Posterior vena cava (tissue), 2 donors: Measurements from ENCODE around the gene KRTAP12-4. TPM values are rescaled to one million over a fixed set of nuclear protein-coding genes. Genes with fewer than 3 reads are reported as not detected.
"Not testable (repeated sequence)": the region's sequence is repeated elsewhere in the genome, so short reads cannot be mapped to it uniquely, and the experiment has no call there.

Source experiments
- DNase-seq: peaks from one replicate; pipeline ENCODE4 v3.0.0-alpha.2; 2020; ENCODE audit warnings: low spot score
- intact Hi-C, 2 donors: fragments of 100-400 bp; cut with DNase I; formaldehyde crosslinking; loops; one replicate each; pipeline versions ENCODE4 v1.14.1 to v1.14.2; 2022 to 2023
- total RNA-seq, 2 donors: library from RNA; stranded (reverse); fragmentation: NEBNext Ultra II Directional; extraction: Animal tissue kit (Norgen Biotek cat#: 25700); gene quantifications; one replicate each; pipeline ENCODE4 v1.2.1, GENCODE V29; 2021
- donor health status: DM: yes; HTN: yes; CAD: no.
- donor health status: DM: yes; HTN: yes; CAD: no.

The KRTAP12-4 gene
- total RNA-seq, 2 donors from 2014 or later, result not detected

DNA sequence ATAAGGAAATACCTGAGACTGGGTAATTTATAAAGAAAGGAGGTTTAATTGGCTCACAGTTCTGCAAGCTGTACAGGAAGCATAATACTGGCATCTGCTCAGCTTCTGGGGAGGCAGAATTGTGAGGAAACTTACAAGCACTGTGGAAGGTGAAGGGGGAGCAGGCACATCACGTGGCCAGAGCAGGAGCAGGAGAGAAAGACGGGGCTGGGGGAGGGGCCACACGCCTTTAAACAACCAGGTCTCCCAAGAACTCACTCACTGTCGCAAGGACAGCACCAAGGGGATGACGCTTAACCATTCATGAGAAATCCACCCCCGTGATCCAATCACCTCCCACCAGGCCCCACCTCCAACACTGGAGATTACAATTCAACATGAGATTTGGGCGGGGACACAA is 7.1 kb upstream of the KRTAP12-4 start:
- not testable (repeated sequence) for DNase-seq

DNA sequence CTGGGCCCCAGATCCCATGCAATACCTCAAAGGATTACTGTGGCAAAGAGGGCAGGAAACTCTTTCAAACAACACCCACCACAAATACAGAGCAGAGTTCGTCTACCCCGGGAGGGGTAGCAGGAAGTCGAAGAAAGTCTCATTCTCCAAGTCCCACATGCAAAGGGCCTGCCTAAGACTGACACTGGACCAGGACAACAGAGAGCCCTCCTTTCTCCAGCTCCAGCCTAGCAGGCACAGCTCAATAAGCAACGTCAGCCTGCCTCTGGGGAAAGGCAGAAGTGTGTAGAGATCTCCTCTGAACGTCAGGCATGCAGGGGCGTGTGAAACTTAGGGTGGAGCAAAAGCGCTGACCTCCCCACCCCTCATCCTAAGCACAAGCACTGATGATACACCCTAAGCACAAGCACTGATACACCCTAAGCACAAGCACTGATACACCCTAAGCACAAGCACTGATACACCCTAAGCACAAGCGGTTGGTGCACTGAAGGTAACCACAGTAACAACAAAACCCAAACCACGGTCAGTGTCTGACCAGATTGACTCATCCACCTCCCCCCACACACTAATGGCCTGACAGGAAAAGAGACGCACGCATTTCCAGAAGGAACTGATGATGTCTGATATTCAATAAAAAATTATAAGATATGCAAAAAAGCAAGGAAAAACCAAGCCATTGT is 4.6 kb upstream of the KRTAP12-4 start:
- intact Hi-C loops, result no loop called here
- no peak for DNase-seq

More for the DNA sequence above, 7.1 kb upstream of the KRTAP12-4 start:
- intact Hi-C loops, result not testable (repeated sequence)

DNA sequence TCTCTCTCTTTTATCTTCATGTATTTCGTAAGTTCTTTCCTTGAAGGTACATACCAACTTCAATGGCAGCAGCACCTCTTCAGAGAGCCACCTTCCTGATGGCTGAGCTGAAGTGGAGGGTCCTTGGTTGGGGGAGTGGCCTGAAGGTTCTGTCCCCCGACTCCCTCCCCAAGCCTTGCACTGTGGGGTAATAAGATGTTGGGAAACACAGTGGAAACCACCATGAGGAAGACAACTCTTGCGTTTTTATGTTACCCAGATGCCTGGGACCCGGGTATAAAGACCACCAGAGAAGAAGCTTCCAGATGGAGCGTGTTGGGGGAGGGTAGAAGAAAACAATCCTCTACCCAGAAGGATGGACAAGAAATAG is 4.1 kb upstream of the KRTAP12-4 start:
- no peak for DNase-seq
- intact Hi-C loops, result no loop called here

DNA sequence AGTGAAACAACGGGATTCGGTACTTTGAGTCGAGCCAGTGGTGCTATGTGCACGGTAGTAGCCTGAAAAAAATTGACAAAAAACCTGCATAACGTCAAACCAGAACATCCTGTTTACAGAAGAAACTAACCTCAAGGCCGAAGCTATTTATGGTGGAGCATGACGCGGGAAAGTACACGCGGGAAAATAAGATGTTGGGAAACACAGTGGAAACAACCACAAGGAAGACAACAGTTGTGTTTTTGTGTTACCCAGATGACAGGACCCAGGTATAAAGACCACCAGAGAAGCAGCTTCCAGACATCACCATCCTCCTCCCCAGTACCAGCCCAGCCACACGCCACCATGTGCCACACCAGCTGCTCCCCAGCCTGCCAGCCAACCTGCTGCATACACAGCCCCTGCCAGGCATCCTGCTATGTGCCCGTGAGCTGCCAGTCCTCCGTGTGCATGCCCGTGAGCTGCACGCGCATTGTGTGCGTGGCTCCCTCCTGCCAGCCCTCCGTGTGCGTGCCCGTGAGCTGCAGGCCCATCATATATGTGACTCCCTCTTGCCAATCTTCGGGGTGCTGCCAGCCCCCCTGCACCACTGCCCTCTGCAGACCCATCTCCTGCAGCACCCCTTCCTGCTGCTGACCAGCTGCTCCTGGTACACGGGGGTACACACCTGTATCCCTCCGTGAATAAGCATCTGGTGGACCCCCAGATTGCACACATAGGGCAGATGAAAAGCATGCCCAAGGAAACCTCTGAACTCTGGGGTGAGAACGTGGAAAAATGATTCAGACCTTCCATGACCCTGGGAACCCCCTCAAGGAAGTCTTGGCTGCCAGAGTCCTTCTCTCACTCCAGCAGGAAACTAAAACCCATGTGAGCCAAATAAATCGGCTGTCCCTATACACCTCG is 3.4 kb upstream of the KRTAP12-4 start, which contains the start of gene KRTAP12-3:
Gene KRTAP12-3, plus strand, starts transcription at position 298 of the 906 bp plus-strand sequence. Its CDS starts 48 bp downstream, at position 346.
- DNase-seq, result no peak
- intact Hi-C loops, result no loop called here

DNA sequence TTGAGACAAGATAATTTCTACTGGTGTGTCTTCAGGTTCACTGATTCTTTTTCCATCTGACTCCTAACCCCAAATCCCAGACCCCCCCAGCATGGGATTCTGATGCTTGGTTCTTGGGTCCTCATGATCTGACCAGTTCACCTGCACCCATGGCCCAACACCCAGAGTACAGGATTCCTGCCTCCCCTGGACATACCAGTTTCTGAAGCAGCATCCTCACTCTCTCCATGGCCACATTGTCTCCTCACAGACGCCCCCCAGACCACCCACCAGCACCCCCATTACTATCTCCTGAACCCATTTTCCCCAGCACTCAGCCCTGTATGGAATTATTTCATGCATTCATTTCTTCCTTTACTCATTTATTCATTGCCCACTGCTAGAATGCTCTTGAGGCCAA is 2.4 kb upstream of the KRTAP12-4 start:
- intact Hi-C loops, result no loop called here

DNA sequence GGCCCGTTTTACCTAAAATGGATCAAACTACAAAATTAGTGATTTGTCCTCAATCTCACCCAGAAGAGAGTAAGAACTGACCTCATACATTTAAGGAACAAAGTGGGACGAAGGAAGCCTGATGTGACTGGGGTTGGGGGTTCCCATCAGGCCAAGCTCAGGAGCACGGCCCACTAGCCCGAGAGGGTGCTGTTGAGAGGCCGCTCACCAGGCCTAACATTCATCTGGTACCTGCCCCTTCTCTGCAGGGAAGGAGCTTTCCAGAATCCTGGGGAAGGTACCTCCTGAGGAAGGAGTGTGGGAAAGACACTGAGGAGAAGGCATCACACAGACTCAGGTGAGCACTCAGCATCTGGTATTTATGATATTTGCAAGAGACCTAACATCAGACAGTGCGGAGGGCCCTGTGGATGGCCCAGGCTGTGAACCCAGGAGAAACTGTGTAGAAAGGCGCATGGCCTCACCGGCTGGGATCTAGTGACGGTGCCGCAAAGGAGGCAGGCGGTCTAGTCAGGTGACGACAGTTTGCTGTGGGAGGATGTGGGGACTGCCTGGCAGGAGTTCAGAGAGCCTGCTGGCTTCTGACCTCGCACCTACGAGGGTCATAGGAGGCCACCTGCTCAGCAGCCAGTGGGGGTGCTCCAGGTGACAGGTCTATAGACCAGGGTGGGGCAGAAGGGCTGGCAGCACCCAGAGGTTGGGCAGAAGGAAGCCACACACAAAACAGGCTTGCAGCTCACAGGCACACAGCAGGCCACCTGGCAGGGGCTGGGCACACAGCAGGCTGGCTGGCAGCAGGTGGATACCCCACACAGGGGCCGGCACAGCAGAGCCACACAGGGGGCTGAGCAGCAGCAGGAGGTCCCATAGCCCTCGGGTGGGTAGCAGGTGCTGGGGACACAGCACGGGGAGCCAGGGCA is 543 bp downstream of the KRTAP12-4 start:
- DNase-seq, result no peak
- intact Hi-C loops, result no loop called here

More for the DNA sequence above, 2.4 kb upstream of the KRTAP12-4 start:
- DNase-seq, result no peak

DNA sequence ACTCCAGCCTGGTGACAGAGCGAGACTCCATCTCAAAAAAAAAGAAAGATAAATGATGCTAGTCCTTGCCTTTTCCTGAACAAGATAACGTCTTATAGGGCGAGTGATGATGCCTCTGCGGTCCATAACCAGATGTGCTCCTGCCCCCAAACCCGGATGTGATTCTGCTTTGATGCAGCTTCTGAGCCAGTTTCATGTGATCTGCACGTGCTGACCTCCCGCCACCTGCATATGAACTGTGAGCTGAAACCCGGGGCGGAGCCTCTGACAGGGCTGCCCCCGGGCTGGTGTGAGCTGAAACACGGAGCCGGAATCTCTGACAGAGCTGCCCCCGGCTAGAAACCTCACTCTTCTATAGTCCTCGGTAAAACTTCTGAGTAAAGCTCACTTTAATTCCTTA is 1.3 kb downstream of the KRTAP12-4 start:
- DNase-seq, result no peak
- intact Hi-C loops, result no loop called here

DNA sequence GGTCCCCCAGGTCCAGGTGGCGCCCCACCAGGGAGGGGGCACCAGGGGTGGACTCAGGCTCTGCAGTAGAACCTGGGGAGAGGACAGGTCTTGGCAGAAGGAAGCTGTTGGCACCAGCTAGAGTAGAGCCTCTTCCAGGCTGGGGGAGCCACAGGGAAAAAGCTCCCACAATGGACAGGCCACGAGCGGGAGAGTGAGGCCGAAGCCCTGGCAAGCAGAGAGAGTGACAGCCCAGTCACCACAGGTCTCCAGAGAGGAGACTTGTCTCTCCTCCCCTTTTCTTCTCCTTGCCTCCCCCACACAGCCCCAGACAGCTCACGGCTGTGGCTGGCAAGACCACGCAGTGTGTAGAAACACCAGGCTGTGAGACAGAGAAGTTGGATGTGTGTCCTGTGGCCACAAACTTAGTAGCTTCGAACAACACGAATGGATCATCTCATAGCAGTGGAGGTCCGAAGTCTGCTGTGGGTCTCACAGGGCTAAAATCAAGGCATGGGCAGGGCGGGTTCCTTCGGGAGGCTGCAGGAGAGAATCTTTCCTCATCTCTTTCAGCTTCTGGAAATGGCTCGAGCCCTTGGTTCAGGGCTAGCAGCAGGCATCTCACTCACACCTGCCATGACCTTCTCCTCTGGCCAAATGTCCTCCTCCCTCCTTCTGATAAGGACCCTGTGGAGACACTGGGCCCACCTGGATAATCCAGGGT is 3.3 kb downstream of the KRTAP12-4 start:
- DNase-seq, result no peak

DNA sequence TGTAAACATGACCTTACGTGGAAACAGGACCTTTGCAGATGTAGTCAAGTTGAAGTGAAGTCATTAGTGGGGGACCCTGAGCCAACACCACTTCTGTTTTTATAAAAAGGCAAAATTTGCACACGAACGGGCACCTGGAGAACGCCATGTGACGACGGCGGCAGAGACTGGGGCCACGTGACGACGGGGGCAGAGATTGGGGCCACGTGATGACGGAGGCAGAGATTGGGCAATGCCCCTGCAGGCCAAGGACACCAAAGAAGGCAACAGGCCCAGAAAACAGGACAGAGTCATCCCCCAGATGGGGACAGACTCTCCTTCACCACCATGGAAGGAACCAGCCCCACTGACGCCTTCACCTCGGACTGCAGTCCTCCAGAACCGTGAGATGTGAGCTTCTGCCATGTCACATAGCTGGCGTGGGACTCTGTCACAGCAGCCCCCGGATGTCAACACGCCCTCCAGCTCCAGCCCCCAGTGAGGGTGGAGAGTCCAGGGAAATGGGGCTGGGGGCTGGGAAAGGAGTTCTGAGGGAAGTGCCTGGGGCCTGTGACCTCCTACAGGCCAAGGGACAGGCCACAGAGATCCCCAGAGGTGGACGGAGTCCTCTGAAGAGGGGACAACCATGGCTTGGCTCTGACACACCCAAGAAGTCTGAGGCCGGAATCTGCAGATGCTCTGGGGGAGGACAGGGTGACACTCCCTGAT is 4.0 kb downstream of the KRTAP12-4 start:
- intact Hi-C loops, result no loop called here
- no peak for DNase-seq

More for the DNA sequence above, 3.3 kb downstream of the KRTAP12-4 start:
- intact Hi-C loops, result no loop called here

DNA sequence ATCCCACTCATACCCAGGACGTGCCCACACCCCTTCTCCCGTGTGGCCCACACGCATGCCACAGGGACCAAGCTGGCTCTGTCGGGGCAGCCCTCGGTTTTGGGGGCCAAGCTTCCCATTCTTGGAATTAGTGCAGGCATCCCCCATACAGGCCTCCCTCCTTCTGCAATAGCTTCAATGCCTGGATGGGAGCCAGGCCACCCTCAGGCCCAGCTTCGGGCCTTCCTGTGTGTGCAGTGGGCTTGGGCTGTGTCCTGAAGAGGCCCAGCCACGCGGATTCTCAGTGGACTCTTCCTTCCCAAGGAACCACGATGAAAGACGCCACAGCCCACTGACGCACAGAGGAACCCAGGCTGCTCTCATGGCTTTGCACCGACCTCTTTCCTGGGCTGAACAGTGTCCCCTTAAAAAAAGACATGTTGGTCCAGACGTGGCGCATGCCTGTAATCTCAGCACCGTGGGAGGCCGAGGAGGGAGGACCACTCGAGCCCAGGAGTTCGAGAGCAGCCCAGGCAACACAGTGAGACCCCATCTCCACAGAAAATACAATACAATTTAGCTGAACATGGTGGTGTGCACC is 4.8 kb downstream of the KRTAP12-4 start:
- no peak for DNase-seq
- intact Hi-C loops, result no loop called here

DNA sequence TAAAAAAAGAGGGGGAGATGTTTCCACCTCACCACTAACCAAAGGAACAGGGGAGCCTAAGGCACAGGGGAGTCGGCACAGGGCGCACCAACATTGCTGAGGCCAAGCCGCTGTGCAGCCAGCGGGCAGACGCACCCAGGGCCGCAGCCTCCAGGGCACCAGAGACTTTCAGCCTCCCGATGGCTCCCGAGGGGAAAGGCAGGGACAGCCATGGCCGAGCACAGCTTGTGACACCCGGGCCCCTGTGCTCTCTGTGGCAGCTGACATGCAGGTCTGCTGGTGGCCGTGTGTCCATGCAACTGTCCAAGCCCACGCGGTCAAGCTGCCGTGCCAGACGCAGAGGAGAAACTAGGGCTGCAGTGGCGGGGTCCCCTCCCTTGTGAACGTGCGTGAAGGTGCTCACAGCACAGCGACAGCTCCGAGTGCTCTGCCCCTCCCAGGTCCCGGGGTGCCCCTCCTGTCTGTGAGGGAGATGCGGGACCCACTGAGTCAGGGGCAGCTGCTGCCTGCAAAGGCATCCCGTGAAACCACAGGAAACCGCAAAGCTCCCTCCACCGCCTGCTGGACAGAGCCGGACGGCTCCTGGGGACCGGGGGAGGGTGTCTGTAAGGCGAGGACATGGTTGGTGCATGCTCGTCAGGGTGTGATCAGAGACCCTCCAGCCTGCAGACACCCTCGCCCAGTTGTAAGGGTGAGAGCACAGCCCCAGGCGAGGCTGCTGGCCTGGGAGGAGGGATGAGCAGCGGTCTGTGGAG is 5.7 kb downstream of the KRTAP12-4 start:
- intact Hi-C loops, result no loop called here
- DNase-seq, result no peak

DNA sequence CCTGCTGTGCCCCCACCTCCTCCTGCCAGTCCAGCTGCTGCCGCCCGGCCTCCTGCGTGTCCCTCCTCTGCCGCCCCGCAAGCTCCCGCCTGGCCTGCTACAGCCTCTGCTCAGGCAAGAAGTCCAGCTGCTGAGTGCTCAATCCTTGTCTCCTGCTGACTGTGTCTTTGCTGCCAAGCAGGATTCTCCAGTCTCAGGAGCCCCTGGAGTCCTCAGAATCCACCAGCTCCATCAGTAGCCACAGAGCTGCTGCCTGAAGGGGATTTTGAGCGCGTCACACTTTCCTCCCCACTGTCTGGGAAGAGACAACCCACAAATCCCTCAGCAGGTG is 7.3 kb downstream of the KRTAP12-4 start:
- no peak for DNase-seq
- intact Hi-C loops, result no loop called here

DNA sequence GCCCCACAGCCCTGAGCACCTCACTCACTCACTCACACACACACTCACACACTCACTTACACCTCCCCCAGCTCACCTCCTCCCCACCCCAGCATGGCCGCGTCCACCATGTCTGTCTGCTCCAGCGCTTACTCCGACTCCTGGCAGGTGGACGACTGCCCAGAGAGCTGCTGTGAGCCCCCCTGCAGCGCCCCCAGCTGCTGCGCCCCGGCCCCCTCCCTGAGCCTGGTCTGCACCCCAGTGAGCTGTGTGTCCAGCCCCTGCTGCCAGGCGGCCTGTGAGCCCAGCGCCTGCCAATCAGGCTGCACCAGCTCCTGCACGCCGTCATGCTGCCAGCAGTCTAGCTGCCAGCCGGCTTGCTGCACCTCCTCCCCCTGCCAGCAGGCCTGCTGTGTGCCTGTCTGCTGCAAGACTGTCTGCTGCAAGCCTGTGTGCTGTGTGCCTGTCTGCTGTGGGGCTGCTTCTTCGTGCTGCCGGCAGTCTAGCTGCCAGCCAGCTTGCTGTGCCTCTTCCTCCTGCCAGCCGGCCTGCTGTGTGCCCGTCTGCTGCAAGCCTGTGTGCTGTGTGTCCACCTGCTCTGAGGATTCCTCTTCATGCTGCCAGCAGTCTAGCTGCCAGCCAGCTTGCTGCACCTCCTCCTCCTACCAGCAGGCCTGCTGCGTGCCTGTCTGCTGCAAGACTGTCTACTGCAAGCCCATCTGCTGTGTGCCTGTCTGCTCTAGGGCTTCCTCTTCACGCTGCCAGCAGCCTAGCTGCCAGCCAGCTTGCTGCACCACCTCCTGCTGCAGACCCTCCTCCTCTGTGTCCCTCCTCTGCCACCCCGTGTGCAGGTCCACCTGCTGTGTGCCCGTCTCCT is 7.9 kb downstream of the KRTAP12-4 start, which contains the start of gene KRTAP10-11:
Gene KRTAP10-11, plus strand, starts transcription at position 49 of the 856 bp plus-strand sequence. Its CDS starts 45 bp downstream, at position 94.
- intact Hi-C loops, DNase-seq: not testable (repeated sequence)

DNA sequence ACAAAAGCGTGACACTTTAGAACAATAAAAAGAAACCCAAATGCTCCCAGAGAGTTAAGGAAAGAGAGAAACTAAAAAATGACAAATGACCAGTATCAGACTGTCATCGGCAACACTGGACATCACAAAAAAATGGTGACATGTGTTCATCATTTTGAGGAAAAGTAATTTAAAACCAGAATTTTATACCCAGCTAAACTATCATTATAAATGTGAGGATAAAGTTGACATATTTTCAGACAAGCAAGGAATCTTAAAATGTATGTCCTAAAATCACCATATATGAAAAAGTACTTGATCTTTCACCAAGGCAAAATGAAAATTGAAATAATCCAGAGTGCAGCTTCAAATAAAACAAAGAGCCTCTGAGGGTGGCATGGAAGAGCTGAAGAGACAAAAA is 9.6 kb downstream of the KRTAP12-4 start:
- DNase-seq, result no peak
- intact Hi-C loops, result no loop called here

DNA sequence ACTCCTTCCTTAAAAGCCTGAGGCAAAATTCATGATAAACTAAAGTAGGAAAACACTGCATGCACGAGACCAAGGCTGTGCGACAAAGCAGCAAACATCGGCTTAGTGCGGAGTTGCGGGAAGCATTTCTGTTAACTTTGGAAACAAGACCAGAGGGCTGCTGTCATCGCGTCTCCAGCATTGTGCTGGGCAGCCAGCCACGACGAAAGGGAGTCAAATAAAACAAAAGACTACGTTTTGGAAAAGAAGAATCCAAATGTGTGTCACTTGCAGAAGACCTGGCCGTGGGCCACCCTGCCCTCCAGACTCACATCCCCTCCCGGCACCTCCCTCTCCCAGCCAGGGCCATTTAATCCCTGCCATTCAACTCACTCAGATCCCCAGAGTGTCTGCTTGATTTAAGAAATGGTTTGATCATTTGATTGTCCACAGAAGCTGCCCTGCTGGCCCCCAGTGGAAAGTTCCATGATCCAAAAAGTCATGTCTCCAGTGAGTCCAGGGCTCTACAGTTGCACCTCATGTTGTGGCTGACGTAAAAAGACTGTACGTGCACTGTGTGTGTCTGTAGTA is 10.6 kb downstream of the KRTAP12-4 start:
- intact Hi-C loops, result no loop called here
- DNase-seq, result no peak

DNA sequence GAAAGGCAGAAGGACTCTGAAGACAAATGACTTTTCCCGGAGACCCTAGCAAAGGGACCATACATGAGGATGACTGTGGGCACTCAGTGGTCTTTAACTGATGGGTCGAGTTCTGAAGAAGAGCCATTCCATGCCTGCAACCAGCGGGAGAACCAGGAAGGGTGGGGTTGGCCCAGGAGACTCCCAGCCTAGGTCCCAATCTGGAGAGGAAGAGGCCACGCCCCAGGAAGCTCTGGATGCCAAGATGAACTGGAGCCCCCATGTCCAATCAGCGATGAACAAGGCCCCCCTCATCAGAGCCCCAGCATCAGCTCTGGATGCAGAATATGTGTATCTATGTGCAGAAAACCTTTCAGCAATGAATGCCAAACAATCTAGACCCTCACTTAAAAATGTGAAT is 13.7 kb downstream of the KRTAP12-4 start:
- DNase-seq, result no peak
- intact Hi-C loops, result no loop called here
